GM21360 (cell line): ENCODE results near the gene TMEM8B.
A peak's percentile ranks its signal among the peaks of the same experiment; 100 is the strongest.

Experiments
- ATAC-seq: cut with Tn5 transposase; IDR thresholded peaks from one replicate; pipeline ENCODE4 v1.9.1; 2021; ENCODE audit warnings: mild to moderate bottlenecking, moderate library complexity; ENCODE audit not compliant: unreplicated experiment

The TMEM8B gene

GRCh38 chr9:35810122-35810521 lies 18.9 kb upstream of the TMEM8B start:
- no peak for ATAC-seq

GRCh38 chr9:35811381-35812024 lies 17.5 kb upstream of the TMEM8B start:
- no peak for ATAC-seq

- ATAC-seq = peak; percentile 48
Observed at GRCh38 chr9:35812025-35812602, 16.9 kb upstream of the TMEM8B start, which contains the start of gene SPAG8. Gene SPAG8, minus strand, starts transcription at chr9:35812262. Its CDS starts 115 bp downstream, at chr9:35812147.

- no peak for ATAC-seq
Observed at GRCh38 chr9:35813434-35814105, 15.5 kb upstream of the TMEM8B start.

- peak; percentile 13 for ATAC-seq
Observed at GRCh38 chr9:35814106-35814840, 14.8 kb upstream of the TMEM8B start.

- peak; percentile 72 for ATAC-seq
Observed at GRCh38 chr9:35814841-35815543, 14.0 kb upstream of the TMEM8B start, which contains the start of gene HINT2. Gene HINT2, minus strand, starts transcription at chr9:35815042. Its CDS starts 63 bp downstream, at chr9:35814979.

GRCh38 chr9:35816708-35817107 lies 12.3 kb upstream of the TMEM8B start:
- no peak for ATAC-seq

- no peak for ATAC-seq
Observed at GRCh38 chr9:35818341-35818740, 10.7 kb upstream of the TMEM8B start.

GRCh38 chr9:35820076-35820475 lies 9.0 kb upstream of the TMEM8B start:
- no peak for ATAC-seq

GRCh38 chr9:35822926-35823325 lies 6.1 kb upstream of the TMEM8B start:
- no peak for ATAC-seq

- ATAC-seq = no peak
Observed at GRCh38 chr9:35826071-35826701, 2.8 kb upstream of the TMEM8B start.

GRCh38 chr9:35827486-35827885 lies 1.5 kb upstream of the TMEM8B start:
- ATAC-seq = no peak

GRCh38 chr9:35828716-35829083 lies 328 bp upstream of the TMEM8B start, which contains the start of gene FAM221B:
Gene FAM221B, minus strand, starts transcription at chr9:35828732. Its CDS starts 2,571 bp downstream, at chr9:35826161.
- no peak for ATAC-seq

GRCh38 chr9:35829764-35830096 lies 702 bp downstream of the TMEM8B start:
- no peak for ATAC-seq

GRCh38 chr9:35831040-35831439 lies 2.0 kb downstream of the TMEM8B start:
- ATAC-seq = no peak

- ATAC-seq = no peak
Observed at GRCh38 chr9:35832814-35833213, 3.8 kb downstream of the TMEM8B start.

GRCh38 chr9:35834260-35835215 lies 5.5 kb downstream of the TMEM8B start:
- ATAC-seq = no peak

GRCh38 chr9:35835216-35835632 lies 6.2 kb downstream of the TMEM8B start:
- ATAC-seq = no peak

- no peak for ATAC-seq
Observed at GRCh38 chr9:35835766-35836165, 6.7 kb downstream of the TMEM8B start.
